IPS-11a (cell line): ENCODE data around the gene TFDP2.
A peak's percentile ranks its signal among the peaks of the same experiment; 100 is the strongest.
"Not testable (repeated sequence)": the region's sequence is repeated elsewhere in the genome, so short reads cannot be mapped to it uniquely, and the experiment has no call there.

Source experiments
- H3K4me3 ChIP-seq: one replicate; pipeline ENCODE4 v1.5.1; 2013; ENCODE audit warnings: low read depth, low read length, control low read depth

TFDP2 gene

GRCh38 chr3:142148792-142149672, at the start of gene TFDP2:
TSS of gene TFDP2 (minus strand) at chr3:142149544. CDS start at chr3:142101749, 47,795 bp downstream.
- peak within 1 kb of the TSS; percentile 83 for H3K4me3 ChIP-seq

GRCh38 chr3:142188846-142189245, 39.5 kb upstream of the TFDP2 start:
- no peak overlapping the region for H3K4me3 ChIP-seq

- H3K4me3 ChIP-seq = no peak overlapping the region
These were observed 31.5 kb upstream of the TFDP2 start for GRCh38 chr3:142180761-142181362.

GRCh38 chr3:142175478-142175877, 26.1 kb upstream of the TFDP2 start:
- no peak overlapping the region for H3K4me3 ChIP-seq

- H3K4me3 ChIP-seq = no peak overlapping the region
These were observed 25.2 kb upstream of the TFDP2 start for GRCh38 chr3:142174559-142174958.

- no peak overlapping the region for H3K4me3 ChIP-seq
These were observed 19.2 kb upstream of the TFDP2 start for GRCh38 chr3:142168514-142168913.

- H3K4me3 ChIP-seq = no peak overlapping the region
These were observed 15.8 kb upstream of the TFDP2 start for GRCh38 chr3:142165194-142165593.

GRCh38 chr3:142159083-142159740, 9.9 kb upstream of the TFDP2 start:
- no peak overlapping the region for H3K4me3 ChIP-seq

- H3K4me3 ChIP-seq = no peak overlapping the region
These were observed 4.8 kb upstream of the TFDP2 start for GRCh38 chr3:142154186-142154585.

- H3K4me3 ChIP-seq = no peak overlapping the region
These were observed 3.0 kb upstream of the TFDP2 start for GRCh38 chr3:142152384-142152783.

GRCh38 chr3:142151828-142152227, 2.5 kb upstream of the TFDP2 start:
- H3K4me3 ChIP-seq = no peak overlapping the region

- H3K4me3 ChIP-seq = no peak overlapping the region
These were observed 1.9 kb upstream of the TFDP2 start for GRCh38 chr3:142151240-142151639.

GRCh38 chr3:142150271-142150670, 927 bp upstream of the TFDP2 start:
- H3K4me3 ChIP-seq = no peak overlapping the region

GRCh38 chr3:142149673-142149992, 289 bp upstream of the TFDP2 start:
- H3K4me3 ChIP-seq = peak overlapping the region; percentile 83

- peak overlapping the region; percentile 83 for H3K4me3 ChIP-seq
These were observed 1.1 kb downstream of the TFDP2 start for GRCh38 chr3:142148044-142148791.

GRCh38 chr3:142144587-142144986, 4.8 kb downstream of the TFDP2 start:
- H3K4me3 ChIP-seq = not testable (repeated sequence)

GRCh38 chr3:142140608-142141285, 8.6 kb downstream of the TFDP2 start:
- not testable (repeated sequence) for H3K4me3 ChIP-seq

- H3K4me3 ChIP-seq = not testable (repeated sequence)
These were observed 12.3 kb downstream of the TFDP2 start for GRCh38 chr3:142137089-142137488.

- no peak overlapping the region for H3K4me3 ChIP-seq
These were observed 14.5 kb downstream of the TFDP2 start for GRCh38 chr3:142134799-142135325.

GRCh38 chr3:142129516-142130171, 19.7 kb downstream of the TFDP2 start:
- no peak overlapping the region for H3K4me3 ChIP-seq
